NT2/D1 (cell line): ENCODE results near the gene YJEFN3.

Experiments used
- SUZ12 ChIP-seq: IDR thresholded peaks from 2 replicates; pipeline ENCODE4 v1.6.1; 2011; ENCODE audit not compliant: insufficient read length, insufficient read depth; ENCODE audit errors: extremely low read depth
- YY1 ChIP-seq: IDR thresholded peaks from 2 replicates; pipeline ENCODE4 v1.6.1; 2011; ENCODE audit not compliant: insufficient read length, insufficient read depth

- TF ChIP-seq SUZ12 (no peak), YY1 (no peak)
Measured at GRCh38 chr19:19506592-19506991, 22.1 kb upstream of the YJEFN3 start.
